Neural cell (in vitro differentiated cells): ENCODE measurements around the gene OPN5.

Experiments
- CTCF ChIP-seq: fragments of 450-650 bp; IDR thresholded peaks from 2 replicates; pipeline ENCODE4 v1.5.1; 2014; ENCODE audit warnings: antibody characterized with exemption, mild to moderate bottlenecking, moderate library complexity; ENCODE audit not compliant: poor library complexity, severe bottlenecking
- EP300 ChIP-seq: fragments of 450-650 bp; conservative IDR thresholded peaks from 2 replicates; pipeline ENCODE4 v1.6.1; 2014; ENCODE audit warnings: antibody characterized with exemption, mild to moderate bottlenecking, moderate library complexity; ENCODE audit not compliant: poor library complexity, severe bottlenecking
- POLR2AphosphoS5 ChIP-seq: IDR thresholded peaks from 2 replicates; pipeline ENCODE4 v1.6.1; 2012
- RAD21 ChIP-seq: fragments of 450-650 bp; conservative IDR thresholded peaks from 2 replicates; pipeline ENCODE4 v1.6.1; 2014; ENCODE audit warnings: antibody characterized with exemption, mild to moderate bottlenecking, moderate library complexity
- TAF1 ChIP-seq: IDR thresholded peaks from 2 replicates; pipeline ENCODE4 v1.6.1; 2012; ENCODE audit warnings: low read depth

- no peak for TF ChIP-seq TAF1
- TF ChIP-seq RAD21, result no peak
- no peak for TF ChIP-seq CTCF
- TF ChIP-seq EP300, result no peak
- no peak for TF ChIP-seq POLR2AphosphoS5
Measured at GRCh38 chr6:47832386-47833100, 50.7 kb downstream of the OPN5 start.
